MM.1S (cell line): ENCODE data around the gene S1PR5.

Experiments used
- DNase-seq: peaks from one replicate; pipeline ENCODE4 v3.0.0-alpha.2; 2015
- H2AFZ ChIP-seq: fragments of 300-600 bp; sonication (generic); 2 replicates; pipeline ENCODE4 v1.6.0; 2016; ENCODE audit warnings: antibody characterized with exemption, low read length
- H3F3A ChIP-seq: fragments of 300-600 bp; sonication (generic); 2 replicates; pipeline ENCODE4 v1.6.1; 2016; ENCODE audit warnings: mild to moderate bottlenecking, antibody characterized with exemption, low read length, moderate library complexity, mixed read lengths; ENCODE audit not compliant: insufficient read depth
- H3K27ac ChIP-seq: fragments of 300-600 bp; sonication (generic); 2 replicates; pipeline ENCODE4 v1.5.1; 2016; ENCODE audit warnings: mild to moderate bottlenecking, low read length
- H3K27me3 ChIP-seq: fragments of 300-600 bp; sonication (generic); replicated peaks from 2 replicates; pipeline ENCODE4 v1.6.0; 2016; ENCODE audit warnings: low read length; ENCODE audit not compliant: insufficient read depth
- H3K36me3 ChIP-seq: fragments of 300-600 bp; sonication (generic); replicated peaks from 2 replicates; pipeline ENCODE4 v1.6.1; 2016; ENCODE audit warnings: mild to moderate bottlenecking, low read length, mixed read lengths; ENCODE audit not compliant: insufficient read depth
- H3K4me1 ChIP-seq: fragments of 300-600 bp; sonication (generic); 2 replicates; pipeline ENCODE4 v1.6.1; 2016; ENCODE audit warnings: low read length, mixed read lengths
- H3K4me2 ChIP-seq: fragments of 300-600 bp; sonication (generic); 2 replicates; pipeline ENCODE4 v1.6.0; 2016; ENCODE audit warnings: low read depth, low read length
- H3K4me3 ChIP-seq: fragments of 300-600 bp; sonication (generic); 2 replicates; pipeline ENCODE4 v1.5.1; 2016; ENCODE audit warnings: low read length, mixed read lengths
- H3K79me2 ChIP-seq: fragments of 300-600 bp; sonication (generic); 2 replicates; pipeline ENCODE4 v1.6.1; 2016; ENCODE audit warnings: mixed run types, low read length, mixed read lengths
- H3K9ac ChIP-seq: fragments of 300-600 bp; sonication (generic); 2 replicates; pipeline ENCODE4 v1.6.1; 2016; ENCODE audit warnings: low read length, mixed read lengths
- H3K9me2 ChIP-seq: fragments of 300-600 bp; sonication (generic); replicated peaks from 2 replicates; pipeline ENCODE4 v1.6.1; 2016; ENCODE audit warnings: mild to moderate bottlenecking, low read length, mixed read lengths; ENCODE audit not compliant: insufficient read depth
- H3K9me3 ChIP-seq: fragments of 300-600 bp; sonication (generic); replicated peaks from 2 replicates; pipeline ENCODE4 v1.6.1; 2016; ENCODE audit warnings: mild to moderate bottlenecking, low read length, mixed read lengths; ENCODE audit not compliant: insufficient read depth
- H4K20me1 ChIP-seq: fragments of 300-600 bp; sonication (generic); 2 replicates; pipeline ENCODE4 v1.6.1; 2016; ENCODE audit warnings: mild to moderate bottlenecking, low read length, moderate library complexity, mixed read lengths; ENCODE audit not compliant: insufficient read depth
- CTCF ChIP-seq: fragments of 300-600 bp; sonication (generic); IDR thresholded peaks from 2 replicates; pipeline ENCODE4 v1.5.1; 2016; ENCODE audit warnings: antibody characterized with exemption, low read length, mixed read lengths
- EZH2 ChIP-seq: fragments of 300-600 bp; sonication (generic); optimal IDR thresholded peaks from 2 replicates; pipeline ENCODE3; 2017; ENCODE audit warnings: low read depth, mild to moderate bottlenecking, antibody characterized with exemption, low read length, mixed read lengths
- EZH2phosphoT487 ChIP-seq: fragments of 300-600 bp; sonication (generic); IDR thresholded peaks from 2 replicates; pipeline ENCODE4 v1.6.1; 2018; ENCODE audit warnings: antibody characterized with exemption, low read length

The S1PR5 gene

DNA sequence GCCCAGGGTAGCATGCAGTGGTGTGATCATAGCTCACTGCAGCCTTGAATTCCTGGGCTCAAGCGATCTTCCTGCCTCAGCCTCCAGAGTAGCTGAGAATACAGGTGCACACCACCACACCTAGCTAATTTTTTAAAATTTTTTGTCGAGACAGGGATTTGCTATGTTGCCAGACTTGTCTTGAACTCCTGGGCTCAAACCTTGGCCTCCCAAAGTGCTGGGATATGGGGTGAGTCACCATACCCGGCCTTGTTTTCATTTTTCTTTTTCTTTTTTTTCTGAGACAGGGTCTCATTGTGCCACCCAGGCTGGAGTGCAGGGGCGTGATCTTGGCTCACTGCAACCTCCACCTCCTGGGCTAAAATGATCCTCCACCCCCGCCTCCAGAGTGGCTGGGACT lies 52.8 kb downstream of the S1PR5 start:
- no peaks in the 10 kb centered on the region for H3K27me3 ChIP-seq
- no peak overlapping the region for H3K4me2 ChIP-seq
- no peaks in the 10 kb centered on the region for H3K79me2 ChIP-seq
- H3K36me3 ChIP-seq, result no peaks in the 10 kb centered on the region
- peaks cover 3% of the 10 kb centered on the region; the same call in 1 of the 2 replicates for H3F3A ChIP-seq
- no peaks in the 10 kb centered on the region for H4K20me1 ChIP-seq
- H3K9me2 ChIP-seq, result no peaks in the 10 kb centered on the region
- H3K9me3 ChIP-seq, result no peaks in the 10 kb centered on the region
- TF ChIP-seq EZH2phosphoT487, result no peak
- no peak for TF ChIP-seq EZH2
- TF ChIP-seq CTCF, result no peak
- no peak overlapping the region for H3K27ac ChIP-seq
- no peak overlapping the region for H3K4me3 ChIP-seq
- no peak overlapping the region for H3K9ac ChIP-seq
- H2AFZ ChIP-seq, result no peak overlapping the region
- H3K4me1 ChIP-seq, result 0 out of 2 replicates have a peak, but pooled peaks cover 3% of the 10 kb centered on the region
- no peak for DNase-seq
